IMR-90 (cell line): ENCODE measurements around the gene TRA2B.
"Not testable (repeated sequence)": the region's sequence is repeated elsewhere in the genome, so short reads cannot be mapped to it uniquely, and the experiment has no call there.

ENCODE experiments used
- CEBPB ChIP-seq: IDR thresholded peaks from 2 replicates; pipeline ENCODE4 v1.6.1; 2012; ENCODE audit warnings: low read depth, low read length, improper control_type of control experiment
- MAFK ChIP-seq: IDR thresholded peaks from 2 replicates; pipeline ENCODE4 v1.6.1; 2012; ENCODE audit warnings: low read depth, low read length, improper control_type of control experiment
- NFE2L2 ChIP-seq: fragments of 150-350 bp; IDR thresholded peaks from 2 replicates; pipeline ENCODE4 v1.6.1; 2016; ENCODE audit warnings: low read depth, mild to moderate bottlenecking, low read length
- POLR2A ChIP-seq: IDR thresholded peaks from 2 replicates; pipeline ENCODE4 v1.6.1; 2012; ENCODE audit warnings: mild to moderate bottlenecking, low read depth, low read length
- RAD21 ChIP-seq: IDR thresholded peaks from 2 replicates; pipeline ENCODE4 v1.6.1; 2012; ENCODE audit warnings: low read length, improper control_type of control experiment
- RFX5 ChIP-seq: IDR thresholded peaks from 2 replicates; pipeline ENCODE4 v1.8.0; 2012; ENCODE audit warnings: low read depth, mild to moderate bottlenecking, low read length, moderate library complexity
- SMC3 ChIP-seq: fragments of 150-350 bp; IDR thresholded peaks from 2 replicates; pipeline ENCODE4 v1.6.1; 2016; ENCODE audit warnings: low read depth, mild to moderate bottlenecking, antibody characterized with exemption, low read length, moderate library complexity
- USF2 ChIP-seq: fragments of 150-350 bp; IDR thresholded peaks from 2 replicates; pipeline ENCODE4 v1.6.1; 2017; ENCODE audit warnings: mild to moderate bottlenecking, antibody characterized with exemption, low read length, low read depth
- TF ChIP-seq, protein P1 (sequence below): conservative IDR thresholded peaks from 2 replicates; pipeline ENCODE4 v1.5.1; 2012; ENCODE audit warnings: mild to moderate bottlenecking, low read depth, low read length, improper control_type of control experiment

GRCh38 chr3:185911076-185911448, 26.8 kb downstream of the TRA2B start:
- TF ChIP-seq, protein P1, sequence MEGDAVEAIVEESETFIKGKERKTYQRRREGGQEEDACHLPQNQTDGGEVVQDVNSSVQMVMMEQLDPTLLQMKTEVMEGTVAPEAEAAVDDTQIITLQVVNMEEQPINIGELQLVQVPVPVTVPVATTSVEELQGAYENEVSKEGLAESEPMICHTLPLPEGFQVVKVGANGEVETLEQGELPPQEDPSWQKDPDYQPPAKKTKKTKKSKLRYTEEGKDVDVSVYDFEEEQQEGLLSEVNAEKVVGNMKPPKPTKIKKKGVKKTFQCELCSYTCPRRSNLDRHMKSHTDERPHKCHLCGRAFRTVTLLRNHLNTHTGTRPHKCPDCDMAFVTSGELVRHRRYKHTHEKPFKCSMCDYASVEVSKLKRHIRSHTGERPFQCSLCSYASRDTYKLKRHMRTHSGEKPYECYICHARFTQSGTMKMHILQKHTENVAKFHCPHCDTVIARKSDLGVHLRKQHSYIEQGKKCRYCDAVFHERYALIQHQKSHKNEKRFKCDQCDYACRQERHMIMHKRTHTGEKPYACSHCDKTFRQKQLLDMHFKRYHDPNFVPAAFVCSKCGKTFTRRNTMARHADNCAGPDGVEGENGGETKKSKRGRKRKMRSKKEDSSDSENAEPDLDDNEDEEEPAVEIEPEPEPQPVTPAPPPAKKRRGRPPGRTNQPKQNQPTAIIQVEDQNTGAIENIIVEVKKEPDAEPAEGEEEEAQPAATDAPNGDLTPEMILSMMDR = not testable (repeated sequence)
- TF ChIP-seq POLR2A, USF2, CEBPB, RAD21, SMC3, RFX5, MAFK, NFE2L2: not testable (repeated sequence)
